HepG2 (cell line): ENCODE results near the gene NTMT1. TPM values are rescaled to one million over a fixed set of nuclear protein-coding genes. Genes with fewer than 3 reads are reported as not detected.

Experiments
- CBX1 ChIP-seq: IDR thresholded peaks from one replicate; pipeline ENCODE4 v1.6.1; 2016; ENCODE audit warnings: antibody characterized with exemption, low read depth
- GLI4 ChIP-seq: sonication (generic); formaldehyde crosslinking; IDR thresholded peaks from 2 replicates; pipeline ENCODE4 v1.5.1; 2020; ENCODE audit warnings: missing genetic modification reagents, mild to moderate bottlenecking, moderate library complexity, borderline replicate concordance
- MYC ChIP-seq: sonication (generic); formaldehyde crosslinking; IDR thresholded peaks from 2 replicates; pipeline ENCODE4 v1.9.0; 2021; ENCODE audit warnings: missing genetic modification reagents, borderline replicate concordance
- MZF1 ChIP-seq: sonication (generic); formaldehyde crosslinking; IDR thresholded peaks from 2 replicates; pipeline ENCODE4 v1.8.1; 2023; ENCODE audit warnings: mild to moderate bottlenecking, missing genetic modification reagents, borderline replicate concordance
- NFIC ChIP-seq: IDR thresholded peaks from 2 replicates; pipeline ENCODE4 v1.6.1; 2012; ENCODE audit warnings: mild to moderate bottlenecking, low read length, inconsistent platforms
- POLR2G ChIP-seq: fragments of 200-400 bp; formaldehyde crosslinking; IDR thresholded peaks from 2 replicates; pipeline ENCODE4 v1.6.1; 2018; ENCODE audit warnings: mild to moderate bottlenecking, low read depth, low read length, moderate library complexity
- RARG ChIP-seq: sonication (generic); formaldehyde crosslinking; IDR thresholded peaks from 2 replicates; pipeline ENCODE4 v1.4.0; 2020; ENCODE audit warnings: low read depth, mild to moderate bottlenecking, missing genetic modification reagents
- REL ChIP-seq: sonication (generic); formaldehyde crosslinking; conservative IDR thresholded peaks from 2 replicates; pipeline ENCODE4 v1.8.0; 2022; ENCODE audit warnings: mild to moderate bottlenecking, missing genetic modification reagents, moderate library complexity
- RXRA ChIP-seq: sonication (generic); formaldehyde crosslinking; IDR thresholded peaks from 2 replicates; pipeline ENCODE4 v1.5.1; 2020; ENCODE audit warnings: missing genetic modification reagents
- SAFB2 ChIP-seq: sonication (generic); formaldehyde crosslinking; IDR thresholded peaks from 2 replicates; pipeline ENCODE4 v1.5.1; 2020; ENCODE audit warnings: missing genetic modification reagents, low read depth, mild to moderate bottlenecking, borderline replicate concordance
- STAT6 ChIP-seq: sonication (generic); formaldehyde crosslinking; IDR thresholded peaks from 2 replicates; pipeline ENCODE4 v1.4.0; 2020; ENCODE audit warnings: missing genetic modification reagents, mild to moderate bottlenecking, borderline replicate concordance
- TARDBP ChIP-seq: sonication (generic); formaldehyde crosslinking; IDR thresholded peaks from 2 replicates; pipeline ENCODE4 v1.8.0; 2022; ENCODE audit warnings: mild to moderate bottlenecking, missing genetic modification reagents
- THAP8 ChIP-seq: sonication (generic); formaldehyde crosslinking; IDR thresholded peaks from 2 replicates; pipeline ENCODE4 v1.5.1; 2020; ENCODE audit warnings: missing genetic modification reagents, mild to moderate bottlenecking, borderline replicate concordance
- THRA ChIP-seq: sonication (generic); formaldehyde crosslinking; IDR thresholded peaks from 2 replicates; pipeline ENCODE4 v1.4.0; 2020; ENCODE audit warnings: missing genetic modification reagents, borderline replicate concordance
- ZC3H4 ChIP-seq: sonication (generic); formaldehyde crosslinking; IDR thresholded peaks from 2 replicates; pipeline ENCODE4 v1.4.0; 2020; ENCODE audit warnings: missing genetic modification reagents, borderline replicate concordance
- ZFY ChIP-seq: sonication (generic); formaldehyde crosslinking; IDR thresholded peaks from 2 replicates; pipeline ENCODE4 v1.4.0; 2020; ENCODE audit warnings: missing genetic modification reagents
- ZGPAT ChIP-seq: IDR thresholded peaks from 2 replicates; pipeline ENCODE4 v1.6.1; 2016; ENCODE audit warnings: mild to moderate bottlenecking
- ZNF235 ChIP-seq: sonication (generic); formaldehyde crosslinking; IDR thresholded peaks from 2 replicates; pipeline ENCODE4 v1.8.1; 2023; ENCODE audit warnings: mild to moderate bottlenecking, missing genetic modification reagents, borderline replicate concordance
- ZNF432 ChIP-seq: sonication (generic); formaldehyde crosslinking; IDR thresholded peaks from 2 replicates; pipeline ENCODE4 v1.5.0; 2020; ENCODE audit warnings: missing genetic modification reagents, mild to moderate bottlenecking, borderline replicate concordance
- ZNF468 ChIP-seq: sonication (generic); formaldehyde crosslinking; IDR thresholded peaks from 2 replicates; pipeline ENCODE4 v1.8.0; 2022; ENCODE audit warnings: mild to moderate bottlenecking, moderate library complexity, missing genetic modification reagents
- ZNF512B ChIP-seq: sonication (generic); formaldehyde crosslinking; IDR thresholded peaks from 2 replicates; pipeline ENCODE4 v1.5.1; 2020; ENCODE audit warnings: missing genetic modification reagents, mild to moderate bottlenecking, borderline replicate concordance
- polyA plus RNA-seq, 8 experiments: library from polyadenylated mRNA; depleted of rRNA in 3 of 8; stranded (reverse) in 7 of 8; unstranded in 1 of 8; fragments of >200 nt; fragmentation: Illumina TruSeq in 4 of 8; extraction: Trizol in 4 of 8; gene quantifications; 2 replicates each; pipeline versions ENCODE4 v1.2.1 to v1.2.3, GENCODE V29; 2011 to 2016; ENCODE audit warnings: low read depth in 4 of 8, missing spikeins in 1 of 8, mixed read lengths in 1 of 8; ENCODE audit not compliant: insufficient read depth in 1 of 8
- total RNA-seq, 5 experiments: library from RNA; depleted of rRNA; stranded (reverse); fragments of >200 nt; fragmentation: Illumina TruSeq; extraction: Trizol; gene quantifications; 2 replicates each; pipeline ENCODE4 v1.2.3, GENCODE V29; 2016; ENCODE audit warnings: low read depth in 1 of 5

NTMT1 gene
- total and polyA plus RNA-seq, 2 of the 13 experiments (the other 11 are each of a cell fraction or from before 2014, with no cell fraction given): 49.1 to 53.8 TPM

- no peak for TF ChIP-seq ZNF512B (CRISPR knock-in tag)
- no peak for TF ChIP-seq THRA (CRISPR knock-in tag)
- no peak for TF ChIP-seq ZGPAT
- no peak for TF ChIP-seq ZNF468 (CRISPR knock-in tag)
- TF ChIP-seq RXRA: no peak
- TF ChIP-seq ZC3H4 (CRISPR knock-in tag): peak; percentile 59; the same call in 1 of the 2 replicates
- no peak for TF ChIP-seq ZFY (CRISPR knock-in tag)
- TF ChIP-seq ZNF432 (CRISPR knock-in tag): no peak
- TF ChIP-seq THAP8 (CRISPR knock-in tag): no peak
- TF ChIP-seq ZNF235: no peak
- peak; percentile 19 for TF ChIP-seq POLR2G
- TF ChIP-seq REL (CRISPR knock-in tag): no peak
- no peak for TF ChIP-seq MZF1 (CRISPR knock-in tag)
- 0 out of 2 replicates have a peak, but pooled peaks have one; percentile 1 for TF ChIP-seq GLI4 (CRISPR knock-in tag)
- no peak for TF ChIP-seq NFIC
- 0 out of 2 replicates have a peak, but pooled peaks have one; percentile 20 for TF ChIP-seq TARDBP (CRISPR knock-in tag)
- TF ChIP-seq STAT6 (CRISPR knock-in tag): no peak
- no peak for TF ChIP-seq SAFB2
- no peak for TF ChIP-seq RARG (CRISPR knock-in tag)
- no peak for TF ChIP-seq MYC (CRISPR knock-in tag)
- TF ChIP-seq CBX1: no peak
These were observed 27.8 kb upstream of the NTMT1 start (continued) for GRCh38 chr9:129598089-129598596.
